Stimulated activated CD8-positive, alpha-beta memory T cell treated with anti-CD3 and anti-CD28 coated beads, Interleukin-12 subunit alpha, Interleukin-12 subunit beta, amount 100 ng/mL, for 4 hours (primary cell): ENCODE data around the gene IL1RAPL1.

ENCODE experiments used
- DNase-seq: peaks from one replicate; pipeline ENCODE4 v3.0.0-alpha.2; 2020; ENCODE audit warnings: low read depth

The IL1RAPL1 gene

DNA sequence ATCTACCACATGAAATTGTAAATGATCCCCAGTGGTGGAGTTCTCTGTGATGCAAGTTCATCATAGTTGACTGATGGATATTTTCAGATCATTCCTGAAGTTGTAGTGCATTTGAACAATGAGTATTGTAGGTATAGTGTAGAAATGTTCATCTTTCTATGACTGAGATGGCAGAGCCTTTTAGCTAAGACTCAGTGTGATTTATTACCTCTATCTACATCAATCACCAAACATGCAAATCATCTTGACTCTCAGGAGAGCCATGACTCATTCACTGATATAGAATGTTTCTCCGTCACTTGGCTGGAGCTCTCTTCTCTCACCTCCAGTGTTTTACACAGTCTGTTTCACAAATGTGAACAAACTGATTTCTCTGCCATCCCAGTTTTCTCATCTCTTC lies 392.6 kb downstream of the IL1RAPL1 start:
- DNase-seq: no peak

DNA sequence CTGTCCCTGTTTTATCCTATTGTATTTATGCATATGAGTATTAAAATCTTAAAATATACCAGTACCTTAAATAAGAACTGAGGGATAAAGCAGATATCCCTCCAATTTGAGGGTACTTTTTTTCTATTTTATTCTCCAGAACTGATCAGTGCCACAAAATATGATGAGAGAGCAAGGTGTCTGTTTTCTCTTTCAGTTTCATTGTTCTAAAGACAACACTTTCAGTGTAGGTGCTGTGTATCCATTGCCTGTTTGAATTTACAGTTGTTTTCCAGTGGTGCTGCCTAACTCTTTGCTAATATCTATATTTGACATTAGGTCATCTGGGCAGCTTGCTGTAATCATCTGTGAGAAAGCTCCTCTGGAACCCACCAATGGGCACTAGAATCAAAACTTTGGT lies 394.7 kb downstream of the IL1RAPL1 start:
- no peak for DNase-seq

DNA sequence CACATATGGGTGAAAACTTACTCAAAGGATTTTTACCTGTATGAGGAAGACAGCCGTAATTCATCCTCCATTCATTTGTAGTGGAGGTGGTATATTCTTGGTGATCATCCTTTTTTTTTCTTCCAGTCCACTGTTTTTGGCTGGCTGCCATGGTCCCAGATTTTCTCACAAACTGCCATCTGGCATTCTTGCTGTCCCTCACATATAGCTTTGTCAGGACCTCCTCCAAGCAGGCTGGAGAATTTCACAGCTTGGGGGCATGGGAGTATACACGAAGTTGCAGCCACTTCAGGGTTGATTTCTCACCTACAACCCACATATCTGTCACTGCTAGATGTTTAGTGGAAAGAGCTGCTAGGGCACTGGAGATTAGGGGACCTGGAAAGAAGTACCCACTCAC lies 401.0 kb downstream of the IL1RAPL1 start:
- DNase-seq: no peak

DNA sequence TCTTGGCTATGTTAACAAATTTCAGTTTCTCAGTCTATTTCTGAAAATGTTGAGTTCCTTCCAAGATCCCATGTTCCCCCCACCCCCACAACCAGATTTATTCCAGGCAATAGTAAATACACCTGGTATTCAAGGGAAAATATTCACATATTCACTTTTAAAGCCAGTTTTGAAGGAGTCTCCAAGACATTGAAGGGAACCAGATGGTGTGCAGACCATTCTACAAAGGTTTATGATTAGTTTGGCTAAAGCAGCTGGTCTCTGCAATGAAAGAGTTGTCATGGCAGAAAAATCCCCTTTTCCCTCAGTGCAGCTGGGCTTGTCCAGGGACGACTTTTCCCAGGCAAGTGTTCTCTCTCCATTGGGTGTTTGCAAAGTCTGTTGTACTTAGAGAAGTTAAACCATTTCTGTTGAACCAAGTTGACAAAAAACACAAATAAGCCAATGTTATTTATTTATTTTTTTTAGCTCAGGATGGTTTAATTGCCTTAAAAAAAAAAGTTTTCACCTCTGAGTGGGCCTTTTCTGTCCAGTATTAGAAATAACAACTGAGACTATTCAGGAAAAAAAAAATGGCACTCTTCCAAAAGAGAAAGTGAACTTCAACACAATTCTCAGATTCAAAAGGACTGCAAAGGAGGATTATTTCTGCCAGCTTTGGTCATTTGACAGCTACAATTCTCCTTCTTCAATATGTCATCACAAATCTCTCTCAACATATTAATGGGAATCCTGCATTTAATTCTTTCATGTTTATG lies 410.6 kb downstream of the IL1RAPL1 start:
- DNase-seq: no peak

DNA sequence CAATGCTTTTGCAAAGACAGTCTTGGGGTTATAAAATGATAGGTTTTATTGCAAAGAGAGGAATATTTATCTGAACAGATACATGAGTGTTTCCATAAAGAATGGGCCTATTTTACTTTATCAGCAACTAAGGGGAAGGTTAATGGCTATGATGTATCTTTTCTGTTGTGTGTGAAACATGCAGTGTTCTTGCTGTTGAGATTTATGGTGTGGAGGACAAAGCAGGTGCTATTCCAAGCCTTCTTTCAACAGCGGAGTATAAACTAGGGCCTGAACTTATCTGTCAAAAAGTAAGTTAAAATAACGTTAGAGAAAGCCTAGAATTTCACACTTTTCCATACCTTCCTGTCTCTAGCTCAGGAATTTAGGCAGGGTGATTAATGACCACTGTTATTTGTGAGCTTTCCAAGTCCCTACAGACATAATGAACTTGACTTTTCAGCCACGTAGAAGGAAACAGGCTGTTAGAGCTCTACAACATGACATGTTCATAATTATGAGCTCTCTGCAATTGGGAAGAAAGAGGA lies 411.4 kb downstream of the IL1RAPL1 start:
- no peak for DNase-seq

DNA sequence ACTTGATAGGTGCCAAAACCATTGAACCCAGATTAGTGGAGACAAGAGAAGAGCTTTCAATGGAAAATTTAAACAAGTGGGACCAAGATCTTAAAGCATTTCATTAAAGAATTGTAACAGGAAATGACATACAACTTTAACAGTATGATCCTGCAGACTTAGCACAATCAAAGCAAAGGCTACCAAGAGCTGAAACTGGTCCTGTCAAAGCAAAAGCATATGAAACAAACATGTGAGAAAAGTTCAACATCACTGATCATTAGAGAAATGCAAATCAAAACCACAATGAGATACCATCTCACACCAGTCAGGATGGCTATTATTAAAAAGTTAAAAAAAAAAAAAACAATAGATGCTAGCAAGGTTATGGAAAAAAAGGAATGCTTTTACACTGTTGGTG lies 425.6 kb downstream of the IL1RAPL1 start:
- no peak for DNase-seq

DNA sequence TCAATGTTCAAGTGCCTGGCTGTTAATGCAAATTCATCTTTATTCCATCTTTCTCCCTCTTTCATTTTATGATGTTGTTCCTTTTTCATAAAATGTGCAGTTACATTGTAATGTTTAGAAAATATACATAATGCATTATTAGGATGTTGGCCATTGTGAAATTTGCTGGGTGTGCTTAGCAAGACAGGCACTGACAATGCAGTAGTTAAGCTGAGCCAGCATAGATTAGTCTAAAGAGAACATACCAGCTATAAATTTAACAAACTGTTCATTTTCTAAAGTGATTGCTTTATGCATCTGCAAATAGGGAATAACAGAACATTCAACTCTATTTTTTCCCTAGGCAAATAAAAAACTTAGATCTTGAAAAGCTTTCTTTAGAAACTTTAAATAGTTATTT lies 436.0 kb downstream of the IL1RAPL1 start:
- DNase-seq: no peak

DNA sequence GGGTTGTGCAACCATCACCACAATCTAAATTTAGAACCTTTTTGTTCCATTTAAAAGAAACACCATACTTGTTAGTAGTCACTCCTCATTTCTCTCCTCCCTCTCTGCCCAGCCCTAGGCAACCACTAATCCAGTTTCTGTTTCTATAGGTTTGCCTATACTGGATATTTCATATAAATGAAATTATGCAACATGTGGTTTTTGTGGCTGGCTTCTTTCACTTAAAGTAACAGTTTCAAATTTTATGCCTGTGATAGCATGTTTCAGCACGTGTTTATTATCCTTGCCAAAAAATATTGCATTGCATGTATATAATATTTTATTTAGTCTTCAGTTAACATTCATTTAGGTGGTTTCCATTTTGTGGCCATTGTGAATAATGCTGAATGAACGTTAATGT lies 437.6 kb downstream of the IL1RAPL1 start:
- DNase-seq: no peak

DNA sequence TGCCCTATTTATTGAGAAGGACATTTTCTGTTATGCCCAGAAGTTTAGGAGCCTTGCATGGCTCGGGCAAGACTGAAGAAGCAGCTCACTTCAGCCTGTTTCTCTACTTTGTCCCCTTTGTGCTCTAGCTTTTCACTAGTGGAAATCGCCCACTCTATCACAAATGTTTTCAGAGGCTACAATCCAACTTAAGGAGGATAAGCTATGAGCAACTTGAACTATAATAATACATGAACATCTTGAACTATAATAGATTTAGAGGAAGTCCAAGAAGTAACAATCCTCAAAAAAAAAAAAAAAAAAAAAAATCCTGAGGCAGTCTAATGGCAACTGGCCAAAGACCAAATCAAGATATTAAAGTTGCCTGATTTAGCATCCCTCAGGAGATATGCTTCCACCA lies 452.3 kb downstream of the IL1RAPL1 start:
- no peak for DNase-seq

DNA sequence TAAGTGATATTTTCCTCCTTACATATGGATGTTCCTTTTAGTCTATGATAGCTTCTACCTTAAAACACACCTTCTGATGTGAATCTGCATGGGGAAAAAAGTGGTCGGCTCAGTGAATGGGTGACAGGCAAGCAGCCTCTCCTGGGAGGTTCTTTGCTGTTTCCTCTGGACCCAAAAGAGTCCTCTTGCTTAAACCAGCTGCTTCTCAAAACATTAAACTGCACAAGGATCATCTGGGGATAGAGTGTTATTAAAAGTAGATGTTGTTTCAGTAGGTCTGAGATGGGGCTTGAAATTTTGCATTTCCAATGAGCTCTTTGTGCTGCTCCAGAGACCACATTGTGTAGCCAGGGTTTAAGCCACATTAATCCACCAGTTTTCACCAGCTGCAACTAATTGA lies 452.9 kb downstream of the IL1RAPL1 start:
- DNase-seq: no peak

DNA sequence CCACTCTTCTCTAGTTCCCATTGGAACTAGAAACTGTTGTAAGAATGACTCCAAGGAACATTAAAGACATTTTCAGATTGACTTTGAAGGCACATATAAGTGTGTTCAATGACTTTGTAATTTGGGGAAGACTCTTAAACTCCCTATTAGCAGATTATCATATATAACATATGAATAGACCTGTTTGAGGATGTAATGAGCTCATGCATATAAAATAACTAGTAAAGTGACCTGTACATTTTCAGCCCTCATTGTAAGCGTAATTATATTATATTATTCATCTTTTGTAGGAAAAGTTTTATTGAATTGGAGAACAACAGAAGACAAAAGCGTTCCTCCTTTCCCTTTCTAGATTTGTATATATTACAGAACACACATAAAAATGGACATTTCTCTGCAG lies 455.1 kb downstream of the IL1RAPL1 start:
- DNase-seq: no peak

DNA sequence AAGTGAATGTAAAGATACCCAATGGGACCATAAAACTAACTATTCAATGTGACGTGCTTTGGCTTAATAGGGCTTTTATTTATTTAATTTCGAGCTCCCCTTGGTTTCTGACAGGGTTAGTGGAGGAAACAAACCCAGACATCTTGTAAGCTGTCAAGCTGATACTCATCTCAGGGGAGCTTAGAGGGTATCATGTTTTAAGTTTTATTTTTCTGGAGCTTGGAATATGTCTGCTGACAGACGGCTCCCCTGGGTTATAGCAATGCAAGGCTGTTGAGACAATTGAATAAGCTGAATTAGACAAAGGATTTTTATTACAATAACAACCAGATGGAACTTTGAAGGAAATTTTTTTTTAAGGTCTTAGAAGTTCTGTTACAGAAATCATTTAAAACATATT lies 456.5 kb downstream of the IL1RAPL1 start:
- no peak for DNase-seq

DNA sequence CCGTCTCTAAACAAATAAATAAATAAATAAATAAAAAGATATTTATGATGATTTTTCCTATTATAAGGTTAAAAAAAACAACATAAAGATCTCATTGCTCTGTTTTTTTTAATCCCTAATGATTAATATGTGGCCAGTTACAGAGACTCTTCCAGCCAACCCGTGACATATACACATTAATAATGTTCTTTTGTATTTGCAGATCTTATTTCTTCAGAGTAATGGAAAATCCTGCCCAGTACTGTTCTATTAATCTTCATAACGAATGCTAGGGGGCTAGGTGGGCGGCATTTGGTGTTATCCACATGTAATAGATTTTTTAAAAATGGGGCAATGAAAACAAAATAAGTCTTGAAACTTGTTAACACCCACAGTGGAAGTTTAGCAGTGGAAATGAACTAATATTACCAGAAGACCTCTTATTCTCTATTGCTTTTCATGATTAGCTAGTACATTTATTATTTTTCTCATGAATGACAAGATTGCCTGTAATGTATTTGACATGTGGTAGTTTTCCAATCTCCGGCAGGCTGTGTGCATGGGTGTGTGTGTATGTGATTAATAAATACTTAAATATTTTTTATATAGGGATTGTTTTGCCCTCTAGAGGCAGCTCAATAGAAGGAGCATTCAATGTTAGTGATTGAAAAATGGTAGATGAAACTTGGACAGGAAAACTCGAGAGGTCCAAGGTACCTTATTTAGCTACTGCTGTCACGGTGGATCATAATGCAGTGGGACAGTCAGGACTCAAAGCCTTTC lies 457.4 kb downstream of the IL1RAPL1 start:
- DNase-seq: no peak

DNA sequence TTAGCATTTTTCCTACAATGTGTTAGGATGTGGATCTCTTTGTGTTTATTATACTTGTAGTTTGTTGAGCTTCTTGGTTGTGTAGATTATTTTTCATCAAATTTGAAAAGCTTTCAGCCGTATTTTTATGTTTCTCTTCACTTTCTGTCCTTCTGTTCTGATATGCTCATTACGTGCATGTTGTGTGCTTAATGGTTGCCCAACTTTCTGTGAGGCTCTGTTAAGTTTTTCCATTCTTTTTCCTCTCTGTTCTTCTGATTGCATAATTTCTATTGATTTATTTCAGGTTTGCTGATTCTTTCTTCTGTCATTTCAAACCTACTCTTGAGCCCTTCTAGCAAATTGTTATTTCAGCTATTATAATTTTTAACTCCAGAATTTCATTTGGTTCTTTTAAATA lies 478.2 kb downstream of the IL1RAPL1 start:
- DNase-seq: no peak

DNA sequence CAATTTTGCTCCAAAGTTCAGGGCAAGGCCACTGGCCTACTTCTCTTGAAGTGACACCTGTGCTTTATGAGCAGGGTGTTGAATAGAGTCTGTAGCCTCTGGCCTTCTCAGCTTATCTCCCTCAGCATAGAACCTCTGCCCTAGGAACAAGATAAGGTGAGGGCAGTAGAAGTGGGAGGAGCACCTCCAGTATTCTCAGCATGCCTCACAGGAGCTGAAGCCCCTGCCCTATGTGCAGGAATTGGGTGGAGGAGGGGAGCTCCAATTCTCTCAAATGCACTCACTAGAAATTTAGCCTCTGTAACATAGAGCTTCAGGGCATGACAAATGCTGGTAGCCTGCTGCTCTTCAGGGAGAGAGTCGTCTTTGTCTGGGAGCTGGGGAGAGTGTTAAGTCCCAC lies 479.3 kb downstream of the IL1RAPL1 start:
- DNase-seq: no peak

DNA sequence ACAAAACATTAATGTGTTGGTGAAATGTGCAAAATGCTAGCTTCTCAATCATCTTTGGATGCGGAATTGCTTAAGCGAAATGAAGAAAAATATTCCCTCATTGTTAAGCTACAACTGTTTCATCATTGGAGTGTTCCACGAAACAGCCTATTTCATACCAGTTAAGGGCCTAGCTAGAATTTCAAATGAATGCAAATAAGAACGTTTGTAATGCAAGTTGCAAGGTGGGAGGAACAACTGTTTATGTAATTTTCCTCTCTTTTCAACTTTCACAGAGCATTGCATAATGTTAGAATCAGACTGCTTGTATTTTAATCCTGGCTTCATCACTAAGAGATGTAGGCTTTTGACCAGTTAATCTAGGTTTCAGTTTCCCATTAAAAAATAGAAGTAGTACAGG lies 480.1 kb downstream of the IL1RAPL1 start:
- DNase-seq: no peak

DNA sequence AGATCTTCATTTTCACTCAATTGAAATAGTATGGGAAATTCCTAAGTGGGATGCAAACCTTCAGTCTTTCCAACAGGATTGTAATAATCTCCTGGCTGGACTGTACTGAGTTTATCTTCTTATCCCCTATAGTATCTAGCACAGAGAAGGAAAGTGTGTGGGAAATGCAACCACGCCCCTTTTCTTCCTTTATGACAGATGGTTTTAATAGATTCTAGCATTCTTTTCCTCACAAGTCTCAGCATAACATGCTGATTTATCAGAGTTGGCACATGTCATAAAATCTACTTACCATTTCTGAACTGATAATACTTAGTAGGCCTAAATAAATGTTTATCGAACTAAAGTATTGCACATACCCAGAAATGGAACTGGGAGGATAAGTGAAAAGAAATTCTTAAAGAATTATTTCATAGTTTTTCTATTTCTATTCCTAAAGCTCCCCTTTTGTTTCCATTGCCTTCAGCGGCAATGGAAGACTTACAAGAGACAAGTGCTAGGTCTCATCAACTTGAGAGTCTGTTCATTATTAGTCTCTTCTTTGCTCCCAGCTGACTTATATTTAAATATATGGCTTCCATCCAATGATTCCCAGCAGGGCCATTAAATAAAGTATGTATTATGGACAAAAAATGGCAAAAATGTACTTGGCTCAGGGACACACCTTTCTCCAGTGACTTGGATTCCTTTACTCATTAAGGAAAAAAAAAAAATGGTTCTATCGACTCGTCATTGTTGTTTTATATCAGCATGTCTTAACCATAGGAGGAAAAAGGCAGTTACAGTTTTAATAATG lies 484.5 kb downstream of the IL1RAPL1 start:
- no peak for DNase-seq

DNA sequence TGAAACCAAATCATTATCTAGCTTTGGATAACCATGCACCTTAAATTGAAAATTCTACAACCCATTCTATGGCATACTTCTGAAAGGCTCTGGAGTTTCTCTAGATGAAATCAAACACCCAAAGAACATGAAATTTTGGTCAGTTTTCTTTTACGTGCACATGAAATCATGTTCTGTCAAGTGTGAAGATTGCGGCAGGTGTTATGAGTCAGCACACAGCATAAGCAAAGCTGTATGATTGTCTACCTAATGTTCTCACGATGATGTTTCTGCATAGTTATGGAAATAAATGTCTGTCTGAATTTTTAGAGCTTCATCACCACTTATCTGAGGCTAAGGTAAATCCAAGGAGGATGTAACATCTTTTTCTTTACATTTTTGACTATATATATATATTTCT lies 495.3 kb downstream of the IL1RAPL1 start:
- no peak for DNase-seq

DNA sequence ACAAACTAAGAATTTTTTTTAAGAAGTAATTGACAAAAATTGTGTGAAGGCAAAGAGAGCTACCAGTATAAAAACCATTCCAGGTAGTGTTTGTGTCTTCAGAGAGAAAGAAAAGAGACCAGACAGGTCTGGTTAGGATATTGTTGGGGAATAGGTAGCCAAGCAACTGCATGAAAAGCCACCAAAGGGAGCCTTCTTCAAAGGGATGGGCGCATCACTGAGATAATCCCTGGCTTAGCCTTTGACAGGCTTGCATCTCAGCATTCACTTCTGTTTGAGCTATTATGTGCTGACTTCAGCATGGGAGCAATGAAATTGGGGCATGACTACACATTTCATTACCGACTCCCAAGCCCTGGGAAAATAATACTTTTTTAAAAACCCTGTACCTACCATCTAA lies 496.6 kb downstream of the IL1RAPL1 start:
- no peak for DNase-seq

DNA sequence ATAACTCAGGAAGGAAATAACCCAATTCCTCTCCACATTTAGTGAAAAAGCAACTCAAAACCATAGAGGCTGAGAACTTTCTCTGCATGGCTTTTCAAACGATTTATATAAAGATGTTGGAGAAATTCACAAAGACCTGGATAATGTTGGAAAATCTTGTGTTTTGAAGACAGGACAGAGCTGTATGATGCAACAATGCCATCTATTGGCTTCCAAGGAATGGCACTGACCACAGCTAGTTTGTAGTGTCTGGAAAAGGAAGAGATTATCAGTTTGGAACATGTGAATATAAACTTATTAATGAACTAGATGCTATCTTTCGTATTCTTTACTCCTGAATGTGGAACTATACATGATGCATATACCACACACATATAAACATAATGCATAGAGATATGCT lies 503.6 kb downstream of the IL1RAPL1 start:
- DNase-seq: no peak

DNA sequence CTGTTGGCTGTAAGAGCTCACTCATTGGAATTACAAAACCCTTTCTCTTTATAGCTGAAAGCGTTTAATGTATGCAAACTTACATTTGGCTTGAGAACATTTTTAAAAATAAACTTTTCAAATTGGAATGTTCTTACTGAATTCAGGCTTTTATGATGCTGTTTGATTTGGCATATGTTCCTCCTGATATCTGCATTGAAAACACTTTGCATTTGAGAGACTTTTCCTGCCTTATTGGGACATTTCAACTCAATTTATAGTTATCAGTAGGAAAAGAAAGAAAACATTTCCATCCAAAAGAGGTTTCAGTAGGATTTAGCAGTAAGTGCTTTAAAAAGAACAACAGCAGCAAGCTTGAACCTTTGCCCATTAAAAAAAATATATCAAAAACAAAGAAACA lies 520.0 kb downstream of the IL1RAPL1 start:
- no peak for DNase-seq

DNA sequence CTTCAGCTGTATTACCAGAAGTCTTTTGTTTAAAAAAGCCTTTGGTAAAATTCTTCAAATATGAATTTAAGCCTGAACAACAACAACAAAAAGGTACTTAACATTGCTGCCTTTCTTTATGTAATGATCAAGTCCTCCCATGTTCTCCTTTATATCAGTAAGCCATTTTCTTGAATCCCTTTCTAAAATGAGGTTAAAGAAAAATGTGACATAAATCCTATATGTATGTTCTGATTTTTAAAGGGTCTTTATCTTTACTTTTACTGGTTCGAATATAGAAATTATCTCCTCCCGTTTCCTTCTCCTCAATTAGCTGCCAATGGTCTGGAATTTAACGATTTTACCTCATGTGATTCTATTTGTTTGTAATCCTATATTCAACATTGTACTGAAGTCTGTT lies 522.8 kb downstream of the IL1RAPL1 start:
- DNase-seq: no peak

DNA sequence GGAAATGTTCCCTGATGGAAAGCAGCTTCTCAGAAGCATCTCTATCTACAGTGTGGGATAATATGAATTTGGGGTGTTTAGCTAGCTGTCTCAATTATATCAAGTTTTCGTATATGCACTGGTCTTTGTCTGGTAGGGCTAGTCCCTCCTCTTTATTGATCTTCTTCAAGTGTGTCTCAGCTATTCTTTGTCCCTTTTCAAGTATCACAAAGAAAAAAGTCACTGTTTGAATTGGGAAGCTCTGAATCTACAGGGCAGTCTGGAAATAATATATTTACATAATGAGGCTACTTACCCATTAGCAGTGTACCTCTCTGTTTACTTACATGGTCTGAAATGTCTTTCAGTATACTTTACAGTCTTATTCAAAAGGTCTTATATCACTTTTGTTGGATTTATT lies 526.0 kb downstream of the IL1RAPL1 start:
- no peak for DNase-seq
